Measurements from ENCODE around the gene KCNJ10.

Gene KCNJ10

GRCh38 chr1:159977364-159978106 is 92.4 kb downstream of the KCNJ10 start:
- H3K4me3 ChIP-seq (replicated peaks; ENCODE audit: insufficient read depth, low read length), result no peak overlapping the region
- H3K27me3 ChIP-seq (ENCODE audit: insufficient read depth, poor library complexity, severe bottlenecking), result peaks cover 14% of the 10 kb centered on the region
- no peak for TF ChIP-seq REST (IDR thresholded peaks at IDR 0.05; ENCODE audit: insufficient replicate concordance, low read depth)
- TF ChIP-seq POLR2AphosphoS5 (IDR thresholded peaks at IDR 0.05; ENCODE audit: low read depth), result no peak
- no peak for TF ChIP-seq CTCF (IDR thresholded peaks at IDR 0.05; ENCODE audit: insufficient read depth, low read length)
- TF ChIP-seq SPI1 (IDR thresholded peaks at IDR 0.05; ENCODE audit: borderline replicate concordance, low read depth), result no peak
- TF ChIP-seq GABPA (IDR thresholded peaks at IDR 0.05; ENCODE audit: low read depth), result no peak
- no peak overlapping the region for H3K27ac ChIP-seq (replicated peaks)
- DNase-seq (ENCODE audit: low read depth in 1 of 2, low spot score in 1 of 2), result no peak

DNA sequence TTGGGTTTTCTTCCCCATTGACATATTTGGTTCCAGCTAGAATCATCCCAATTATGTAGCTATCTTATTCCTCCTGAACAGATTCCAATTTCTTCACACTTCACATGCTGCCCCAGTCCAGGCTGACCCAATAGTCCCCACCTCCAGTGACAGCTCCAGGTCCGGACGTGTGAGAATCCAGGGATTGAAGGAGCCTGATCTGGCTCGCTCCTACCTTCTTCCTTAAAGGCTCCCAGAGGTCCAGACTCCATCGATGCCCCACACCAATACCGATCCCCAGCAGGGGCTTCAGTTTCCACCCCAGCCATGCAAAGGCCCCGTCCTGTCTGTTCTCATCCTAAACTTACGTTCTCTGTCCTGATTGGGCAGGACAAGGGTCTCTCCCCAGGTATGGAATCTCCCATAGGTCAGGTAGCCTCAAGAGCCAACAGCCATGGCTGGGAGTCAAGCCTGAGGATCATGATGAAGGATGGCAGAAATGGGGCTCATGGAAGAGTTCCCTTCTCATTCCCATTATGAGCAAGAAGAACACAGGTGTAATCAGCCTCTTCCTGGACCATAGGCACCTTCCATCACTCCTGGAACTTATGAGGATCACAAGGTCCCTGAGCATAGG is 95.5 kb downstream of the KCNJ10 start:
- Histone ChIP-seq H3K27ac (replicated peaks) (no peak overlapping the region), H3K4me3 (replicated peaks; ENCODE audit: insufficient read depth, low read length) (no peak overlapping the region), H3K27me3 (ENCODE audit: insufficient read depth, poor library complexity, severe bottlenecking) (peaks cover 14% of the 10 kb centered on the region)
- TF ChIP-seq GABPA (IDR thresholded peaks at IDR 0.05; ENCODE audit: low read depth), result no peak
- no peak for TF ChIP-seq CTCF (IDR thresholded peaks at IDR 0.05; ENCODE audit: insufficient read depth, low read length)
- no peak for TF ChIP-seq SPI1 (IDR thresholded peaks at IDR 0.05; ENCODE audit: borderline replicate concordance, low read depth)
- TF ChIP-seq REST (IDR thresholded peaks at IDR 0.05; ENCODE audit: insufficient replicate concordance, low read depth), result no peak
- no peak for TF ChIP-seq POLR2AphosphoS5 (IDR thresholded peaks at IDR 0.05; ENCODE audit: low read depth)
- DNase-seq (ENCODE audit: low read depth in 1 of 2, low spot score in 1 of 2), result no peak

DNA sequence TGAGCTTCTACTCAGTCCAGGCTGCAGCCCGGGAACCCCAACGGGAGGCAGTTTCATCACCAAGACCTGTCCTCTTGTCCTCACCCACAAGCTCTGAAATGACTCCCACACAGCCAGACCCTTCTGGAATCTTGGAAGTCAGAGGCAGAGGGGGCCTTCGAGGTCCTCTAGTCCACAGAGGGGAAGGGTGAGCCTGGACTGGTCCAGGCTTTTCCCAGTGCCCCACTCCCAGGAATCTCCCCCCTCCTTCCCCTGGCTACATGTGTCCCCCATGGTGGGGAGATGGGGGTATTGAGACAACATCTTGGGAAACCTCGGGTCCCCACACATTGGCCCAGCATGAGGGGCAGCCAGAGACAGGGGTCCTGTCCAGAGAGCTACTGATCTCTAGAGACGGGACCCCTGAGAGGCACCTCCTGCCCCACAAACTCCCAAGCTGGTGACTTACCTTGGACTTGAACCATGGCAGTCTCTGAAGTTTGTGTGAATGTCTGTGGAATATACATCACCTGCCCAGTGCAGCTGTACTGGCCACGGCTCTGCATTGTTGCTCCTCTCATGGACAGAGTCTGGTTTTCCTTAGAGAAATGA is 96.5 kb downstream of the KCNJ10 start:
- peaks cover 11% of the 10 kb centered on the region for H3K27me3 ChIP-seq (ENCODE audit: insufficient read depth, poor library complexity, severe bottlenecking)
- no peak overlapping the region for H3K4me3 ChIP-seq (replicated peaks; ENCODE audit: insufficient read depth, low read length)
- no peak for DNase-seq (ENCODE audit: low read depth in 1 of 2, low spot score in 1 of 2)
- TF ChIP-seq POLR2AphosphoS5 (IDR thresholded peaks at IDR 0.05; ENCODE audit: low read depth) (no peak), REST (IDR thresholded peaks at IDR 0.05; ENCODE audit: insufficient replicate concordance, low read depth) (no peak), GABPA (IDR thresholded peaks at IDR 0.05; ENCODE audit: low read depth) (no peak), CTCF (IDR thresholded peaks at IDR 0.05; ENCODE audit: insufficient read depth, low read length) (no peak), SPI1 (IDR thresholded peaks at IDR 0.05; ENCODE audit: borderline replicate concordance, low read depth) (no peak)
- no peak overlapping the region for H3K27ac ChIP-seq (replicated peaks)
